Activated T-helper 1 cell treated with anti-CD3 and anti-CD28 coated beads, Interleukin-2, amount 50 U/mL, for 16 hours (primary cell): Measurements from ENCODE around the gene UGT2B17.
"Not testable (repeated sequence)": the region's sequence is repeated elsewhere in the genome, so short reads cannot be mapped to it uniquely, and the experiment has no call there.

ENCODE experiments used
- DNase-seq, 2 donors: peaks; one replicate each; pipeline ENCODE4 v3.0.0-alpha.2; 2020; ENCODE audit warnings: low read depth in 1 of 2, low spot score in 1 of 2

The UGT2B17 gene

DNA sequence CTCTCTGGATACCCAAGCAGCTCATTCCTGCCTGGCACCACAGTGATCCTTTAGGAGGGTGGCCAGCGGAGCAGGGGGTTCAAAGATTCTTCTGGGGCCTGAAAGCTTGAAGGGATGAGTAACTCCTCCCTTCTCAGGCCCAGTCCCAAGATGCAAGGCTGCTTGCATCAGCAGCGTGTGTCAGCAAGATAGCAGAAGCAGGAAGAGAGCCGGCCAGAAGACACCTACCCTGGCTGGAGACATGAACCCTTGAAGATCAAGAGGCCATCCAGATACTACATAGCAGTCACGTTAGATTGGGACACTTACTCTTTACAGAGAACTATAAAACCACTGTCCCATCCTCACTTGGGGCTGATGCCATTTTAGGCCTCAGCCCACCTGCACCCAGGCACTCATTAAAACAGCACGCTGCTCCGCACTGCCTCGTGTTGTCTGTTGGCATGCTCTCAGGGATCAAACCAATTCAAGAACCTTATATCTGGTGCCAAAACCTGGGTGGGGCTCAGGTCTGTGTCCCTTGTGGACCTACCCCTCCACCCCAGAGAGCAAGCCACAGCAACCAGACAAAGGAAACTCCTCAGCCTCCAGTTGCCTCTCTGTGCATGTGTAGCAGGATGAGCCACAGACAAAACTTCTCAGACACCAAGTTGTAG, 6.5 kb downstream of the UGT2B17 start:
- DNase-seq = no peak

- not testable (repeated sequence) for DNase-seq
Measured at GRCh38 chr4:68569036-68569435, 7.1 kb downstream of the UGT2B17 start.

GRCh38 chr4:68568535-68568934, 7.6 kb downstream of the UGT2B17 start:
- DNase-seq = not testable (repeated sequence)

DNA sequence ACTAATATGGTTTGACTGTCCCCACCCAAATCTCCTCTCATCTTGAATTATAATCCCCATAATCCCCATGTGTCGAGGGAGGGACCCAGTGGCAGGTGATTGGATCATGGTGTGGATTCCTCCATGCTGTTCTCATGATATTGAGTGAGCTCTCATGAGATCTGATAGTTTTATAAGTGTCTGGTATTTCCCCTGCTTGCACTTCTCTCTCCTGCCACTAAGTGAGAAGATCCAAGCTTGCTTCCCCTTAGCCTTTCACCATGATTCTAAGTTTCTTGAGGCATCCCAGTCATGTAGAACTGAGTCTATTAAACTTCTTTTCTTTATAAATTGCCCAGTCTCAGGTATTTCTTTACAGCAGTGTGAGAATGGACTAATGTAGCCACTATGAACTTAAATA, 9.8 kb downstream of the UGT2B17 start:
- not testable (repeated sequence) for DNase-seq

DNA sequence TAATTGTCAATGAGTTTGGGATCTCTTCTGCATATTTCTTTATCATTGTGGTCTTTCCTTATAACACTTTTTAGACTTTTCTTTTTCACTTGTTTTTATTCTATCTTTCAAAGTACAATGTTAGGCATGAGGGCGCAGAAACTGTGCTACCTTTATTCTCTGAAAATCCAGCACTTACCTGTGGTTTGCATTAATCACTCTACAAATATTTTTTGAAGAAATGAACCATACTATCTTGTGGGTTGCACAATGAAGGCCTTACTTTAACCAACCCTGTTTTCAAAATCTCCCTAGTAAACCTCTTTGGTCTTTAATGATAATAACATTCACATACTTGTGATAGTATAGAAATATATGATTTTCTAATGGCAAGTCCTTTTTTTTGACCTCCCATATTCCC, 11.0 kb downstream of the UGT2B17 start:
- not testable (repeated sequence) for DNase-seq

DNA sequence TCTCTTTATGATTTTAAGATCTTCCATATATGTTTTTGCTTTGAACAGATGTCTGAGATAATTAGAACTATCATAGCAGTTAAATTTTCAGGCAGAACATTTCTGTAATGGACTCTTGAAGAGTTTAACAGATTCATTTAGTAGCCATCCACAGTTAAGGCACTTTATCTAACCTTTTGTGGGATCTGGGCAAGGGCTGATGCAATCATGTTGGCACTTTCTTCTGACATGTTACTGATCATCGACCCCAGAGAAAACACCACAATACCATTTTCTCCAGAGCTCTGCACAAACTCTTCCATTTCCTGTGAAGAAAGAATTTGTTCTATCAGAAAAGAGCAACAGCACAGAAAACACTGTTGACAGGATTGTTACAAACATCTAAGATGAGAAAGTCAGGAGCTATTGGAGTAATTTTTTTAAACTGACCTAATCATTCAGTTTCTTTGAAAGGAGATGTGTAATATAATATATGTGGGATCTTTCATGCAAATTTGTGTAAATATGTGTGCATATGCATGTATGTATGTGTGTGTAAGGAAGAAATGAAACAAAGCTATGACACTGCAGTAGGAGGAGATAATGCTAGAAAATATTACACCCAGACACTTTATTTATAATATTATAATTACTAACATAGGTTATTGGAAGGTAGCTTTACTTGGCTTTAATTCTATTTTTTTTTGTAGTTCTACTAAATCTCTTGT, 15.6 kb downstream of the UGT2B17 start:
- DNase-seq = not testable (repeated sequence)

GRCh38 chr4:68553830-68554229, 22.3 kb downstream of the UGT2B17 start:
- DNase-seq = not testable (repeated sequence)

- DNase-seq = not testable (repeated sequence)
Measured at GRCh38 chr4:68552818-68553811, 23.0 kb downstream of the UGT2B17 start.

- DNase-seq = not testable (repeated sequence)
Measured at GRCh38 chr4:68542742-68543141, 33.4 kb downstream of the UGT2B17 start.

- DNase-seq = no peak
Measured at GRCh38 chr4:68536375-68536774, 39.7 kb downstream of the UGT2B17 start.

GRCh38 chr4:68535974-68536373, 40.1 kb downstream of the UGT2B17 start:
- DNase-seq = no peak

DNA sequence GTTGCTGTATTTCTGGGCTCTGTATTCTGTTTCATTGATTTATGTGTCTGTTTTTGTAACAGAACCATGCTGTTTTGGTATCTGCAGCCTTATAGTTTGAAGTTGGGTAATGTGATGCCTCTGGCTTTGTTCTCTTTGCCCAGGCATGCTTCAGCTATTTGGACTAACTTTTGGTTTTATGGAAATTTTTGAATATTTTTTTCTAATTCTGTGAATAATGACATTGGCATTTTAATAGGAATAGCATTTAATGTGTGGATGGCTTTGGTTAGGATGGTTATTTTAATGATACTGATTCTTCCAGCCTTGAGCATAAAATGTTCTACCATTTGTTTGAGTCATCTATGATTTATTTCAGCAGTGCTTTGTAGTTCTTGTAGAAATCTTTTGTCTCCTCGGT, 53.9 kb downstream of the UGT2B17 start:
- not testable (repeated sequence) for DNase-seq

DNA sequence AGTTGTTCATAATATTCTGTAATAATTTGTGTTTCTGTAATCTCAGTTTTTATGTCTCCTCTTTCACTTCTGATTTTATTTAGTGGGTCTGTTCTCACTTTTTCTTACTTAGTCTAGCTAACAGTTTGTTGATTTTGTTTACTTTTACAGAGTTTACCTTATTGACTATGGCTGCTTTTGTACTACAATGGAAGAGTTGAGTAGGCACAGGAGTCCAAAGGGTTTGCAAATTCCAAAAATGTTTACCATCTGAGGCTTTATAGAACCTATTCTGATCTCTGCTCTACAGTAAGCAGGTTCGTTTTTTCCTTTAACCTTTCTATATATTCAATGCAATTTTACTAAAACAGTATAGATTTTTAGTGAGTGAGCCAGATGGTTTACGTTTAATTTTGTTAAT, 55.1 kb downstream of the UGT2B17 start:
- no peak for DNase-seq

DNA sequence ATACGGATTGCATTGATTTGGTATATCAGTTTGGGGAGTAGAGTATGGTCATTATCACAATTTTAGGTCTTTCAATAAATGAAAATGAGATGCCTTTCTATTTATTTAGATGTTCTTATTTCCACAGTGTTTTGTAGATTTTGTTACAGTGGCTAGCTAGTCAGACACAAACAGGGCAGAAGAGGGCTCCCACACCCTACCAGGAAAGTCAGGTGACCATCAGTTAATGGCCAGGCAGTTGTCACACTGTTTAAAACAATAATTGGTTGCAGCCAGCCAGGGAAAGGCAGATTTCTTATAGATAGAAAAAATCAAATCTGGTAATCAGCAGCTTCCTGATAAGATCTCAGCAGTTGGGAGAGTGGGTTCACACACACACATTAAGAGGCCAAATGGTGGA, 57.2 kb downstream of the UGT2B17 start:
- no peak for DNase-seq

DNA sequence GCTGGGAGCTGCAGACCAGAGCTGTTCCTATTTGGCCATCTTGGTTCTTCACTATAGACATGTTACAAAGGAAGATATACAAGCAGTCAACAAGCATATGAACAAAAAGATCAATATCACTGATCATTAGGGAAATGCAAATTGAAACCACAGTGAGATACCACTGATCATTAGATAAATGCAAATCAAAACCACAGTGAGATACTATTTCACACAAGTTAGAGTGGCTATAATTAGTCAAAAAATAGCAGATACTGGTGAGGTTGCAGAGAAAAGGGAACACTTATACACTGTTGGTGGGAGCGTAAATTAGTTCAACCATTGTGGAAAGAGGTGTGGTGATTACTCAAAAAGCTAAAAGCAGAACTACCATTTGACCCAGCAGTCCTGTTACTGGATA, 70.7 kb downstream of the UGT2B17 start:
- DNase-seq = not testable (repeated sequence)

- DNase-seq = not testable (repeated sequence)
Measured at GRCh38 chr4:68504836-68505235, 71.3 kb downstream of the UGT2B17 start.

DNA sequence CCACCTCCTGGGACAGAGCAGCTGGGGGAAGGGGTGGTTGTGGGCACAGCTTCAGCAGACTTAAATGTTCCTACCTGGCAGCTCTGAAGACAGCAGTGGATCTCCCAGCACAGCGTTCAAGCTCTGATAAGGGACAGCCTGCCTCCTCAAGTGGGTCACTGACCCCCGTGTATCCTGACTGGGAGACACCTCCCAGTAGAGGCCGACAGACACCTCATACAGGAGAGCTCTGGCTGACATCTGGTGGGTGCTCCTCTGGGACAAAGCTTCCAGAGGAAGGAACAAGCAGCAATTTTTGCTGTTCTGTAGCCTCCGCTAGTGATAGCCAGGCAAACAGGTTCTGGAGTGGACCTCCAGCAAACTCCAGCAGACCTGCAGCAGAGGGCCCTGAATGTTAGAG, 72.7 kb downstream of the UGT2B17 start:
- not testable (repeated sequence) for DNase-seq

DNA sequence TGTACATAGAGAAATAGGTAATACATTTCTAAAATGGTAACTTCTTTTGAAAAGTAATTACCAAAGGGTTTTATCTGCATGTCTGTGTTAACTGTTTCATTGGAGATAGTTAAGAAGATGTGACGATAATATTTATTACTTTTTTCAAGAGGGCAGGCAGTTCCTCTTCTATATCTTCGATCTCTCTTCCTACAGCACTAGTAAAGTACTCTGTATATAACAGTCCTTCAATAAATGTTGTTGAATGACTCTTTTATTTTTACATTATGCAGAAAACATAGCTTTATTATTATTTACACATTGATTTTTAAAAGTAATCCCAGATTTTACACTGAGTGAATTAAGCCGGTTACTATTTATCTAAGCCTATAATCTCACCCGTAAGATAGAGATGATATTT, 77.1 kb downstream of the UGT2B17 start:
- DNase-seq = no peak

DNA sequence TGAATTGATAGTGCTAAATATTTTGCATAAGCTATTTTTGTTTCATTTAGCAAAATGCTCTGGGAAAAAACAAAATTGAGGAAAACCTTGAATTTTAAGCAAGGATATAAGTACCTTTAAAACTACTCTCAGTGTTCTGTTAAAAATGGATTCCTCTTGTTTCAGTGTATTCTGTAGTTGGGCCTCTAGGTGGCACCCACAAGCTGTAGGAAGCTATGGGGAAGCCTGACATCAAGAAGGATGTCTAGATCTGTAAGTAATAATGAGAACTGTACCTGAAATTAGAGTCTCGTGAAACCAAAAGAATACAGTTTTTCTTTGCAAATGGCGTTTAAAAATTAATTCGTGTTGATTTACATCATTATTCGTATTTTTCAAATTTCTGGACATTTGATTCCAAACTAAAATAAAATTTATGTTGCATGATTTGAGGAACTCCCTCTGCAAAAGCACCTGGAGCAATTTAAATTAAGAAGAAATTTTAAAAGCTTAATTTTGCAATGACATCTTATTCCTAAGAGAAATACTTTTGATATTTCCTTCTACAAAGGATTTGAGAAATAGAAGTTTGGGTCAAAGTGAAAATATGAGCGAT, 77.6 kb downstream of the UGT2B17 start:
- DNase-seq = peak; percentile 4 to 5

DNA sequence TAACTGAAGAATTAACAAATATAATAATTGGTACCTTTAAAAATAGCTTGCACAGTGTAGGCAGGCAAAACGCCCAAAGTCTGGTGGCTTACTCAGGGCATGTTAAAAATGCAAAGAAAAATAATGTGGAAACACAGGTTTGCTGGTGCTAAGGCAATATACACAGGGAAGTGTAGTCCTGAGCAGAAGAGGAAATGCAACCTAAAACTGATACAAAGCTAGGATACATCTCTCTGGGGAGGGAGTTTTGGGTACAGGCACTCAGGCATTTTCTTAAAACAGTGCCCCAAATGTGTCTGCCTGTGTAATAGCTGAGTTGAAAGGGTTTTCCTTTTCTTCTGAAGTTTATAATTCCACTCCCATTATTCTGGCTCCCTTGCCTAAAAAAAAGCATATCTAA, 81.4 kb downstream of the UGT2B17 start:
- DNase-seq = no peak

DNA sequence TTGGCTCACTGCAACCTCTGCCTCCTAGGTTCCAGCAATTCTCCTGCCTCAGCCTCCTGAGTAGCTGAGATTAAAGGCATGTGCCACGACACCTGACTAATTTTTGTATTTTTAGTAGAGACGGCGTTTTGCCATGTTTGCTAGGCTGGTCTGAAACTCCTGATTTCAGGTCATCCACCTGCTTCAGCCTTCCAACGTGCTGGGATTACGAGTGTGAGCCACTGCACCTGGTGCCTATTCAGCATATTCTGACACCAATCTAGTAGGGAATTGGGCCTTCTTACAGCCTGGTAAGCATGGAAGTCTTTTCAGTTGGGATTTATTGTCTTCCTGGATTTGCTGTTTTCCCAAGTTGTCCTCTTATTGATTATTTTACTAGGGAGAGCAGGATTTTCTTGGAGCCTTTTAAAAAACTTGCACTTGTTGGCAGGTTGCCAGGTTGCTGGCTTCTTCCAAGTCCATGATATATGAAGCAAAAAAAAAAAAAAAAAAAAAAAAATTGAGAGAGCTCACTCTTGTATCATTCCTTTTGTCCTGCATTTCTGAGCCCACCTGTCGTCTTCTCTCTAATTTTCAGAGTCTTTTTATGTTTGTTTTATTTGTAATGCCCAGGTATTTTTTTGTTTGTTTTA, 85.2 kb downstream of the UGT2B17 start:
- no peak for DNase-seq
